ENCODE measurements around the gene TMEM207.

DNA sequence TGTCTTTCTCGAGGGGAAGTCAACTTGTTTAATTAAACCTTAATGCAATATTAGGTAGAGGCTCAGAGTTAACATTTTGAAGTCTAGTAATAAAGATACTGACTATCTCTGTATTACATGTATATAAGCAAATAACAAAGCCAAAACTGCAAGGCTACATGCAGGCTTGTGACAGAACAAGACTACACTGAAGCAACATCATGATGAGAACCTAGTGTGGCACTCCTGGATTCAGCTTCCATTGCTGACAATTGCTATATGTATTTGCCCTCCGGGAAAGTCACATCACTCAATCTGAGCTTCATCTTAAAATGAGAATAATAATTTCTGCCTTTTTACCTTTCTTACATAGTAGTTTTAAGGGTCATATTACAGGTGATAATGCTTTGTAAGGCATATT is 48.6 kb upstream of the TMEM207 start:
- TF ChIP-seq, protein P1, sequence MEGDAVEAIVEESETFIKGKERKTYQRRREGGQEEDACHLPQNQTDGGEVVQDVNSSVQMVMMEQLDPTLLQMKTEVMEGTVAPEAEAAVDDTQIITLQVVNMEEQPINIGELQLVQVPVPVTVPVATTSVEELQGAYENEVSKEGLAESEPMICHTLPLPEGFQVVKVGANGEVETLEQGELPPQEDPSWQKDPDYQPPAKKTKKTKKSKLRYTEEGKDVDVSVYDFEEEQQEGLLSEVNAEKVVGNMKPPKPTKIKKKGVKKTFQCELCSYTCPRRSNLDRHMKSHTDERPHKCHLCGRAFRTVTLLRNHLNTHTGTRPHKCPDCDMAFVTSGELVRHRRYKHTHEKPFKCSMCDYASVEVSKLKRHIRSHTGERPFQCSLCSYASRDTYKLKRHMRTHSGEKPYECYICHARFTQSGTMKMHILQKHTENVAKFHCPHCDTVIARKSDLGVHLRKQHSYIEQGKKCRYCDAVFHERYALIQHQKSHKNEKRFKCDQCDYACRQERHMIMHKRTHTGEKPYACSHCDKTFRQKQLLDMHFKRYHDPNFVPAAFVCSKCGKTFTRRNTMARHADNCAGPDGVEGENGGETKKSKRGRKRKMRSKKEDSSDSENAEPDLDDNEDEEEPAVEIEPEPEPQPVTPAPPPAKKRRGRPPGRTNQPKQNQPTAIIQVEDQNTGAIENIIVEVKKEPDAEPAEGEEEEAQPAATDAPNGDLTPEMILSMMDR (IDR thresholded peaks at IDR 0.05) = no peak
- TF ChIP-seq POLR2AphosphoS5 (IDR thresholded peaks at IDR 0.05) (no peak), POLR2A (IDR thresholded peaks at IDR 0.05) (no peak), EP300 (IDR thresholded peaks at IDR 0.05; ENCODE audit: low read depth) (no peak)
